Kidney (tissue), 14 donors: ENCODE data around the gene LRWD1. TPM values are rescaled to one million over a fixed set of nuclear protein-coding genes. Genes with fewer than 3 reads are reported as not detected.

Source experiments
- DNase-seq, 5 donors: peaks; one replicate each; pipeline ENCODE4 v3.0.0-alpha.2; 2013 to 2020
- FAIRE-seq: peaks from 2 replicates; lab custom pipeline; 2012; peaks lifted over from hg19 to GRCh38; lab: Jason Lieb, UNC
- H3K27ac ChIP-seq, 2 donors: one replicate each; pipeline ENCODE4 v1.7.0; 2013; ENCODE audit warnings: low read depth in 2 of 2, low read length in 2 of 2, inconsistent platforms in 1 of 2
- H3K27me3 ChIP-seq: one replicate; pipeline ENCODE4 v1.7.1; 2013; ENCODE audit warnings: low read length, inconsistent platforms; ENCODE audit not compliant: control insufficient read depth, insufficient read depth
- H3K36me3 ChIP-seq, 3 donors: one replicate each; pipeline versions ENCODE4 v1.7.0 to v1.7.1; 2013; ENCODE audit warnings: low read length in 3 of 3, control low read depth in 1 of 3, inconsistent platforms in 1 of 3; ENCODE audit not compliant: insufficient read depth in 3 of 3, control insufficient read depth in 2 of 3
- H3K4me1 ChIP-seq, 3 donors: one replicate each; pipeline versions ENCODE4 v1.7.0 to v1.7.1; 2013; ENCODE audit warnings: low read length in 3 of 3, inconsistent platforms in 1 of 3, low read depth in 1 of 3; ENCODE audit not compliant: control insufficient read depth in 2 of 3, insufficient read depth in 2 of 3
- H3K4me3 ChIP-seq, 3 donors: one replicate each; pipeline versions ENCODE4 v1.7.0 to v1.8.1; 2013; ENCODE audit warnings: low read length in 3 of 3, control low read depth in 1 of 3, inconsistent platforms in 1 of 3
- H3K9ac ChIP-seq, 3 donors: one replicate each; pipeline versions ENCODE4 v1.7.0 to v1.7.1; 2013; ENCODE audit warnings: low read length in 3 of 3, control low read depth in 1 of 3, inconsistent platforms in 1 of 3
- H3K9me3 ChIP-seq, 3 donors: one replicate each; pipeline versions ENCODE4 v1.7.0 to v1.7.1; 2013; ENCODE audit warnings: low read length in 3 of 3, control low read depth in 1 of 3, inconsistent platforms in 1 of 3; ENCODE audit not compliant: control insufficient read depth in 2 of 3, insufficient read depth in 1 of 3
- intact Hi-C: fragments of 100-400 bp; cut with DNase I; formaldehyde crosslinking; loops from one replicate; pipeline ENCODE4 v1.11.1; 2022
- polyA plus RNA-seq: library from polyadenylated mRNA; stranded (reverse); fragments of 350-450 nt; fragmentation: Illumina TruSeq; extraction: RNeasy Lipid Tissue Mini Kit (QIAGEN cat#74804); gene quantifications from one replicate; pipeline ENCODE4 v1.2.3, GENCODE V29; 2014; ENCODE audit warnings: low read depth, low replicate concordance; ENCODE audit not compliant: insufficient read depth
- total RNA-seq: library from RNA; stranded (reverse); fragmentation: NEBNext Ultra II Directional; extraction: Animal tissue kit (Norgen Biotek cat#: 25700); gene quantifications from one replicate; pipeline ENCODE4 v1.2.1, GENCODE V29; 2021
- TF ChIP-seq, protein P1 (sequence below): IDR thresholded peaks from 3 replicates; pipeline ENCODE4 v1.5.1; 2012; ENCODE audit warnings: mild to moderate bottlenecking, moderate library complexity, borderline replicate concordance; ENCODE audit not compliant: insufficient read depth; ENCODE audit errors: extremely low read depth
- donor health status: control.
- donor health status: control.
- donor health status: control.
- donor health status: control.
- donor health status: control.
- donor health status: DM: yes; HTN: yes; CAD: no.
- donor health status: Normal renal cell carcinoma (clear cell type).

The LRWD1 gene
- total and polyA plus RNA-seq, 2 donors from 2014 or later, result 14.0 to 14.1 TPM

DNA sequence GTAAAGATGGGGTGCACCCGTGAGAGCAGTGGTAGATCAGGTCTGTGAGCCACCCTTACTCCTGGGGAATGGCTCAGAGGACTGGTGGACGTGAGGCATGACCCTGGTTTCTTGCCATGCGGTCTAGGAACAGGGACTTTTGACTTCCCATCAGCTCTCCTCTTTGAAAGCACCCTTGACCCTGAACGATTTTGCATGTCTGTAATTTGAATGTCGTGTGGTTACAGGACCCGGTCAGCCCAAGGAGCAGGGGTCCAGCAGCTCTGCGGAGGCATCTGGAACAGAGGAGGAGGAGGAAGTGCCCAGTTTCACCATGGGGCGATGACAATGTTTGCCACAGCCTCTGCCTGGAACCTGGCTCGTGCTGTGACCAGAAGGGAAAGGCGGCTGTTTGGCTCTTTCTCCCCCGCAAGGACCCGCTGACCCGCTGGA lies 40.0 kb upstream of the LRWD1 start:
- Histone ChIP-seq H3K4me1 (no peaks in the 10 kb centered on the region), H3K9me3 (no peaks in the 10 kb centered on the region), H3K4me3 (no peak overlapping the region), H3K9ac (no peak overlapping the region), H3K27ac (no peak overlapping the region), H3K27me3 (no peaks in the 10 kb centered on the region), H3K36me3 (peaks cover 2 to 21% (median 4%) of the 10 kb centered on the region in 3 donors)
- intact Hi-C loops, result no loop called here
- FAIRE-seq (no peak), DNase-seq (no peak)
- TF ChIP-seq, protein P1, sequence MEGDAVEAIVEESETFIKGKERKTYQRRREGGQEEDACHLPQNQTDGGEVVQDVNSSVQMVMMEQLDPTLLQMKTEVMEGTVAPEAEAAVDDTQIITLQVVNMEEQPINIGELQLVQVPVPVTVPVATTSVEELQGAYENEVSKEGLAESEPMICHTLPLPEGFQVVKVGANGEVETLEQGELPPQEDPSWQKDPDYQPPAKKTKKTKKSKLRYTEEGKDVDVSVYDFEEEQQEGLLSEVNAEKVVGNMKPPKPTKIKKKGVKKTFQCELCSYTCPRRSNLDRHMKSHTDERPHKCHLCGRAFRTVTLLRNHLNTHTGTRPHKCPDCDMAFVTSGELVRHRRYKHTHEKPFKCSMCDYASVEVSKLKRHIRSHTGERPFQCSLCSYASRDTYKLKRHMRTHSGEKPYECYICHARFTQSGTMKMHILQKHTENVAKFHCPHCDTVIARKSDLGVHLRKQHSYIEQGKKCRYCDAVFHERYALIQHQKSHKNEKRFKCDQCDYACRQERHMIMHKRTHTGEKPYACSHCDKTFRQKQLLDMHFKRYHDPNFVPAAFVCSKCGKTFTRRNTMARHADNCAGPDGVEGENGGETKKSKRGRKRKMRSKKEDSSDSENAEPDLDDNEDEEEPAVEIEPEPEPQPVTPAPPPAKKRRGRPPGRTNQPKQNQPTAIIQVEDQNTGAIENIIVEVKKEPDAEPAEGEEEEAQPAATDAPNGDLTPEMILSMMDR, result no peak

DNA sequence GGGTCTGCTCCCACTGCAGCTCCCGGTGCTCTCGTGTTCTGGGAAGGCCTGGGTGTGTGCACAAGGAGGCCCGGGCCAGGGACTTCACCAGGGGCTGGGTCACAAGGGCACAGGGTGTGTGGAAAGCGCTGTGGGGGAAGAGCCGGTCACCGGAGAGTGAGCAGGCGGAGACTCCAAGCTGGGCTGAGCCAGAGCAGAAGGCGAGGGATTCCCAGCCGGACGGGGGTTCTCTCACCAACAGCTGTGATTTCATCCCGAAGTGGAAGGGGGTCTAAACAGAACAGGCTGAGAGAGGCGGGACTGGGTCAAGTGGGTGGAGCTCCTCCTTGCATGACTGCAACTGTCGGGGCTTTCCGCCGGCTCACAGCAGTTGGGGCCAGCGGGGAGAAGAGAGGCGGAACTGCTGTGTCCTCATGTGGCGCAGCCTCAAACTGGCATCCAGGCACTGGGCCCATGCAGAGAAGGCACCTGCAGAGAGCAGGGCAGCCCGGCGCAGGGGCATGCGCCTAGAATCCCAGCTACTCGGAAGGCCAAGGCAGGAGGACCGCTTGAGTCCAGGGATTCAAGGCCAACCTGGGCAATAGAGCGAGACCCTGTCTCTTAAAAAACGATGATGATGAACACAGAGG lies 39.0 kb upstream of the LRWD1 start:
- Histone ChIP-seq H3K36me3 (peaks cover 0 to 17% (median 2%) of the 10 kb centered on the region in 3 donors), H3K4me3 (no peak overlapping the region), H3K9ac (no peak overlapping the region), H3K27ac (no peak overlapping the region), H3K9me3 (no peaks in the 10 kb centered on the region), H3K27me3 (no peaks in the 10 kb centered on the region), H3K4me1 (no peaks in the 10 kb centered on the region)
- DNase-seq (peak; percentile 58 to 91 (median 72)), FAIRE-seq (no peak)
- TF ChIP-seq, protein P1, result no peak
- intact Hi-C loops, result no loop called here

DNA sequence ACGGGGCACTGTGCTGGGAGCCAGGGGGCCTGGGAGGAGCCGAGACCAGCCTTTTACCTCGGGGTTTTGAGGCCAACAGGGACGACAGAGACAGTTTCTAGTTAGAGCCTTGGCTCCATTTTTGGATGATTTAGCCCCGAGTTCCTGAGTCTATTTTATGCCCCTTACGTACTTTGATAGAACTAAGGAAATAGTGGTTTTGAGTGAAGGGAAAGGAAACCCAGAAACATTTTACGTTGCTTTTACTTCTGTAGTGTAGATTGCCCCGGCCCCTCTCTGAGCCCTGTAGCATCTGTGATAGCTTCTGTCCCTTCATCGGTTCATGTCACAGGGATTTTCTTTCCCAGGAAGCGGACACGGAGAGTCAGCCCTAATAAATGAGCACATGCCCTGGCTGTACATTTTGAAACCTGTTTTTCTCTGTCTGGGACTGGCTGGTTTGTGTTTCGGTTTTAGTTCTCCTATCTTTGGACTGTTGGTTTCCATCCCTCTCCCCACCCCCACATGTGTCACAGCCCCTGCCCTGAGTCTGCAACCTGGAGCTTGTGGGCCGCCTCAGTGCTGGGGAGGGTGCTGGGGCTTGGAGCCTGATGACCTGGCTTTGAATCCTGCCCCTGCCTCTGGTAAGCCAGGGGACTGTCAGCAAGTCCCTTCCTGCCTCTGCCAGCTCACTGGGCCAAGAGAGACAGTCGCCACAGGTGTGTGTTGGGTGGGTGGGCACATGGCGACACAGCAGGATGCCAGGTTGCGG lies 38.3 kb upstream of the LRWD1 start:
- no peak for FAIRE-seq
- Histone ChIP-seq H3K4me3 (no peak overlapping the region), H3K27ac (peak overlapping the region in 1 of 2 donors; percentile 11)

More for the DNA sequence above, 38.3 kb upstream of the LRWD1 start:
- Histone ChIP-seq H3K36me3 (peaks cover 0 to 13% (median 2%) of the 10 kb centered on the region in 3 donors), H3K9me3 (no peaks in the 10 kb centered on the region), H3K27me3 (no peaks in the 10 kb centered on the region), H3K4me1 (peaks cover 0 to under 1% (median 0%) of the 10 kb centered on the region in 3 donors), H3K9ac (no peak overlapping the region)
- no peak for DNase-seq
- TF ChIP-seq, protein P1, result no peak
- intact Hi-C loops, result no loop called here
